Nephron (organoid): ENCODE measurements around the gene TADA3.
A peak's percentile ranks its signal among the peaks of the same experiment; 100 is the strongest.

Experiments
- H3K27ac Mint-ChIP-seq, 3 experiments: 2 replicates each; pipeline ENCODE4 v1.8.0; 2020; ENCODE audit warnings: mixed read lengths in 3 of 3, mild to moderate bottlenecking in 2 of 3, moderate library complexity in 1 of 3
- H3K27me3 Mint-ChIP-seq: 2 replicates; pipeline ENCODE4 v1.8.0; 2021; ENCODE audit warnings: low read depth, mild to moderate bottlenecking, moderate library complexity, mixed read lengths
- H3K36me3 Mint-ChIP-seq: 2 replicates; pipeline ENCODE4 v1.8.0; 2020; ENCODE audit warnings: low read depth, mixed read lengths
- H3K4me1 Mint-ChIP-seq: 2 replicates; pipeline ENCODE4 v1.8.0; 2020; ENCODE audit warnings: mixed read lengths
- H3K4me3 Mint-ChIP-seq, 3 experiments: 2 replicates each; pipeline ENCODE4 v1.8.0; 2020; ENCODE audit warnings: mild to moderate bottlenecking in 3 of 3, mixed read lengths in 3 of 3, moderate library complexity in 2 of 3
- H3K9me3 Mint-ChIP-seq: 2 replicates; pipeline ENCODE4 v1.8.0; 2020; ENCODE audit warnings: mixed read lengths
- CTCF ChIP-seq, 3 experiments: fragments of 200-600 bp; sonication (generic); IDR thresholded peaks; one replicate each; pipeline ENCODE4 v1.5.0; 2021; ENCODE audit warnings: antibody characterized with exemption in 3 of 3; ENCODE audit not compliant: unreplicated experiment in 3 of 3

TADA3 gene

GRCh38 chr3:9749296-9749644, 43.0 kb downstream of the TADA3 start:
- no peak for TF ChIP-seq CTCF (IDR thresholded peaks at IDR 0.05; ENCODE audit: unreplicated experiment in 3 of 3)
- no peaks in the 10 kb centered on the region for H3K9me3 Mint-ChIP-seq
- H3K27ac Mint-ChIP-seq, result peak overlapping the region; percentile 95 to 99 (median 98)
- H3K27me3 Mint-ChIP-seq, result no peaks in the 10 kb centered on the region
- peak overlapping the region; percentile 93 to 94 (median 94) for H3K4me3 Mint-ChIP-seq
- H3K36me3 Mint-ChIP-seq, result peaks cover 65% of the 10 kb centered on the region
- H3K4me1 Mint-ChIP-seq, result peaks cover 29% of the 10 kb centered on the region

- TF ChIP-seq CTCF (IDR thresholded peaks at IDR 0.05; ENCODE audit: unreplicated experiment in 3 of 3), result no peak
- Mint-ChIP-seq H3K4me1 (peaks cover 29% of the 10 kb centered on the region), H3K27me3 (no peaks in the 10 kb centered on the region)
Measured at GRCh38 chr3:9748031-9748430, 44.2 kb downstream of the TADA3 start.

GRCh38 chr3:9747267-9747666, 45.0 kb downstream of the TADA3 start:
- Mint-ChIP-seq H3K9me3 (no peaks in the 10 kb centered on the region), H3K36me3 (peaks cover 65% of the 10 kb centered on the region), H3K27ac (no peak overlapping the region), H3K27me3 (no peaks in the 10 kb centered on the region), H3K4me3 (peak overlapping the region in 2 of 3 experiments; percentile 48 to 50), H3K4me1 (peaks cover 29% of the 10 kb centered on the region)
- TF ChIP-seq CTCF (IDR thresholded peaks at IDR 0.05; ENCODE audit: unreplicated experiment in 3 of 3), result no peak

More at GRCh38 chr3:9748031-9748430, 44.2 kb downstream of the TADA3 start:
- Mint-ChIP-seq H3K36me3 (peaks cover 67% of the 10 kb centered on the region), H3K4me3 (peak overlapping the region in 2 of 3 experiments; percentile 37 to 94), H3K27ac (peak overlapping the region; percentile 74 to 99 (median 95)), H3K9me3 (no peaks in the 10 kb centered on the region)

GRCh38 chr3:9746330-9746729, 45.9 kb downstream of the TADA3 start:
- Mint-ChIP-seq H3K4me3 (no peak overlapping the region), H3K9me3 (no peaks in the 10 kb centered on the region), H3K27me3 (no peaks in the 10 kb centered on the region), H3K36me3 (peaks cover 62% of the 10 kb centered on the region), H3K27ac (peak overlapping the region in 1 of 3 experiments; percentile 16), H3K4me1 (peaks cover 22% of the 10 kb centered on the region)
- no peak for TF ChIP-seq CTCF (IDR thresholded peaks at IDR 0.05; ENCODE audit: unreplicated experiment in 3 of 3)

GRCh38 chr3:9745521-9745920, 46.8 kb downstream of the TADA3 start:
- Mint-ChIP-seq H3K36me3 (peaks cover 65% of the 10 kb centered on the region), H3K27me3 (no peaks in the 10 kb centered on the region), H3K9me3 (no peaks in the 10 kb centered on the region), H3K4me3 (no peak overlapping the region), H3K27ac (no peak overlapping the region), H3K4me1 (peaks cover 14% of the 10 kb centered on the region)
- no peak for TF ChIP-seq CTCF (IDR thresholded peaks at IDR 0.05; ENCODE audit: unreplicated experiment in 3 of 3)

GRCh38 chr3:9744162-9744561, 48.1 kb downstream of the TADA3 start:
- H3K9me3 Mint-ChIP-seq, result no peaks in the 10 kb centered on the region
- peaks cover 68% of the 10 kb centered on the region for H3K36me3 Mint-ChIP-seq
- TF ChIP-seq CTCF (IDR thresholded peaks at IDR 0.05; ENCODE audit: unreplicated experiment in 3 of 3), result no peak

More at GRCh38 chr3:9744162-9744561, 48.1 kb downstream of the TADA3 start:
- Mint-ChIP-seq H3K27ac (no peak overlapping the region), H3K4me3 (no peak overlapping the region), H3K4me1 (peaks cover 2% of the 10 kb centered on the region), H3K27me3 (no peaks in the 10 kb centered on the region)
